DMS79 (cell line): ENCODE measurements around the gene FGF21.
A peak's percentile ranks its signal among the peaks of the same experiment; 100 is the strongest.
"Not testable (repeated sequence)": the region's sequence is repeated elsewhere in the genome, so short reads cannot be mapped to it uniquely, and the experiment has no call there.

Experiments
- DNase-seq: peaks from one replicate; lab custom pipeline; 2025; lab: John Stamatoyannopoulos, UW

FGF21 gene

GRCh38 chr19:48787331-48787730 is 32.0 kb downstream of the FGF21 start:
- not testable (repeated sequence) for DNase-seq

- no peak for DNase-seq
Observed at GRCh38 chr19:48793271-48793670, 37.9 kb downstream of the FGF21 start.

GRCh38 chr19:48794291-48794690 is 39.0 kb downstream of the FGF21 start:
- DNase-seq, result no peak

GRCh38 chr19:48795055-48795684 is 39.8 kb downstream of the FGF21 start:
- peak; percentile 89 for DNase-seq

- DNase-seq, result no peak
Observed at GRCh38 chr19:48795685-48796070, 40.4 kb downstream of the FGF21 start.

GRCh38 chr19:48796298-48797083 is 41.2 kb downstream of the FGF21 start:
- DNase-seq, result no peak

GRCh38 chr19:48797103-48797502 is 41.8 kb downstream of the FGF21 start:
- no peak for DNase-seq

GRCh38 chr19:48798937-48799336 is 43.6 kb downstream of the FGF21 start:
- DNase-seq, result no peak

- no peak for DNase-seq
Observed at GRCh38 chr19:48799358-48800300, 44.3 kb downstream of the FGF21 start.

- no peak for DNase-seq
Observed at GRCh38 chr19:48802623-48803022, 47.3 kb downstream of the FGF21 start.

GRCh38 chr19:48804496-48804895 is 49.2 kb downstream of the FGF21 start:
- DNase-seq, result no peak

- no peak for DNase-seq
Observed at GRCh38 chr19:48805452-48805851, 50.1 kb downstream of the FGF21 start.

GRCh38 chr19:48806518-48806817 is 51.1 kb downstream of the FGF21 start:
- DNase-seq, result no peak

- no peak for DNase-seq
Observed at GRCh38 chr19:48806818-48807589, 51.7 kb downstream of the FGF21 start.

GRCh38 chr19:48807590-48808308 is 52.4 kb downstream of the FGF21 start:
- DNase-seq, result no peak
